ENCODE measurements around the gene SCIMP.
"Not testable (repeated sequence)": the region's sequence is repeated elsewhere in the genome, so short reads cannot be mapped to it uniquely, and the experiment has no call there.

DNA sequence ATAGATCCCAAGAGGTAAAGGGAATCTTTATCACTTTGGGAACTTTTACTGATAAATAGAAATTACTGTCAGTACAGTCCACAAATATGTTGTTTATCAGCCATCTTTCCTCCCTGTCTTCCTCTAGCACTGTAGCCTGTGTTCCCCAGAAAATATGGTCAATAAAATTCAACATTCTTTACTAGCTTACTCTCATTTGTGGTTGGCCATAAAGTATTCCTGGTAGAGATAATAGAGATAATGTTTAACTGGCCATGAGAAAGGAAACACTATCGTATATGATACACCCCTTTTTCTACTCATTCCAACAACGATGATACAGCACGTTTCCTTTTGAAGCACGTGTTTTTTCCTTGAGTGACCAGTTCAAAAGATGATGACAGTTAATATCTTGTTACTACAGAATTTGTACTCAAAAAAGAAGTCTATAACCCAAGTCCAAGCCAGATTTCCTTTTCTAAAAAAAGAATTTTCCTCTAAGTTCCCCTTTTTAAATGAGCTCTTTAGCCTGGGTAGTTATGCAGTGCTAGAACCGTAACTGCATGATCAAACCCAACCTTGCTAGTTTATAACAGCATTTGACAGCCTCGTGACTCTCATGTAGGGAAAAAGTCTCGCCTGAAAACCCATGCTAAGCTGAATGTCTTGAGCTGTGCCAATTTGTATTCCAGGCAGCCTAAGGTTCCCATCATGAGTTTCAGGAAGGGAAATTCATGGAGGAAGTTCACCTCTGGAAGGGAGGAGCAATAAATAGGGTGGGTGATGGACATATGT is 68.7 kb downstream of the SCIMP start:
- TF ChIP-seq POLR2A (IDR thresholded peaks at IDR 0.05) = not testable (repeated sequence)
- TF ChIP-seq, protein P1, sequence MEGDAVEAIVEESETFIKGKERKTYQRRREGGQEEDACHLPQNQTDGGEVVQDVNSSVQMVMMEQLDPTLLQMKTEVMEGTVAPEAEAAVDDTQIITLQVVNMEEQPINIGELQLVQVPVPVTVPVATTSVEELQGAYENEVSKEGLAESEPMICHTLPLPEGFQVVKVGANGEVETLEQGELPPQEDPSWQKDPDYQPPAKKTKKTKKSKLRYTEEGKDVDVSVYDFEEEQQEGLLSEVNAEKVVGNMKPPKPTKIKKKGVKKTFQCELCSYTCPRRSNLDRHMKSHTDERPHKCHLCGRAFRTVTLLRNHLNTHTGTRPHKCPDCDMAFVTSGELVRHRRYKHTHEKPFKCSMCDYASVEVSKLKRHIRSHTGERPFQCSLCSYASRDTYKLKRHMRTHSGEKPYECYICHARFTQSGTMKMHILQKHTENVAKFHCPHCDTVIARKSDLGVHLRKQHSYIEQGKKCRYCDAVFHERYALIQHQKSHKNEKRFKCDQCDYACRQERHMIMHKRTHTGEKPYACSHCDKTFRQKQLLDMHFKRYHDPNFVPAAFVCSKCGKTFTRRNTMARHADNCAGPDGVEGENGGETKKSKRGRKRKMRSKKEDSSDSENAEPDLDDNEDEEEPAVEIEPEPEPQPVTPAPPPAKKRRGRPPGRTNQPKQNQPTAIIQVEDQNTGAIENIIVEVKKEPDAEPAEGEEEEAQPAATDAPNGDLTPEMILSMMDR (IDR thresholded peaks at IDR 0.05) = not testable (repeated sequence)

Measured in sigmoid colon (tissue), 3 donors.